Measurements from ENCODE around the gene CAMK2A.

DNA sequence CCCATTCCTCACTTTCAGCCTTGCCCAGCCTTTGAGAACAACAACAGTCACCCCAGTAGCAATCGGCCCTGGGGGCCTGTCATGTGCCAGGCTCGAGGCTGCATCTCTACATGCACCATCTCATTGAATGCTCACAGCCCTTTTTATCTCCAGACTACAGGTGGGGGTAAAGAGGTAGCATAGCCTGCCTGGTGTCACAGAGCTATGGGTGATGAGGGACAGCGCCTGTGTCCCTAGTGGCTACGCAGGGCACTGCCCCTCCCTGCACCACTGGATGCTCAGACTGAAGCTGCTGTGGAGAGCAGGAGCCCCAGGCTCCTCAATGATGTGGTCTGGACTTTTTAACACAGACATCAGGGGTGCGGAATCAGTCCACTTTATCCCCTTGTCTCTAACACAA lies 2.8 kb downstream of the CAMK2A start:
- TF ChIP-seq, protein P1, sequence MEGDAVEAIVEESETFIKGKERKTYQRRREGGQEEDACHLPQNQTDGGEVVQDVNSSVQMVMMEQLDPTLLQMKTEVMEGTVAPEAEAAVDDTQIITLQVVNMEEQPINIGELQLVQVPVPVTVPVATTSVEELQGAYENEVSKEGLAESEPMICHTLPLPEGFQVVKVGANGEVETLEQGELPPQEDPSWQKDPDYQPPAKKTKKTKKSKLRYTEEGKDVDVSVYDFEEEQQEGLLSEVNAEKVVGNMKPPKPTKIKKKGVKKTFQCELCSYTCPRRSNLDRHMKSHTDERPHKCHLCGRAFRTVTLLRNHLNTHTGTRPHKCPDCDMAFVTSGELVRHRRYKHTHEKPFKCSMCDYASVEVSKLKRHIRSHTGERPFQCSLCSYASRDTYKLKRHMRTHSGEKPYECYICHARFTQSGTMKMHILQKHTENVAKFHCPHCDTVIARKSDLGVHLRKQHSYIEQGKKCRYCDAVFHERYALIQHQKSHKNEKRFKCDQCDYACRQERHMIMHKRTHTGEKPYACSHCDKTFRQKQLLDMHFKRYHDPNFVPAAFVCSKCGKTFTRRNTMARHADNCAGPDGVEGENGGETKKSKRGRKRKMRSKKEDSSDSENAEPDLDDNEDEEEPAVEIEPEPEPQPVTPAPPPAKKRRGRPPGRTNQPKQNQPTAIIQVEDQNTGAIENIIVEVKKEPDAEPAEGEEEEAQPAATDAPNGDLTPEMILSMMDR (IDR thresholded peaks at IDR 0.05): peak in 1 of 5 experiments; percentile 4
- TF ChIP-seq EP300 (IDR thresholded peaks at IDR 0.05): no peak

Measured in tibial nerve (tissue), 4 donors.